Prostate gland (tissue), 2 donors: Measurements from ENCODE around the gene WDR20. TPM values are rescaled to one million over a fixed set of nuclear protein-coding genes. Genes with fewer than 3 reads are reported as not detected.

ENCODE experiments used
- DNase-seq: peaks from one replicate; pipeline ENCODE4 v3.0.0-alpha.2; 2019; ENCODE audit warnings: low spot score
- H3K27ac ChIP-seq, 2 donors: fragments of 200-600 bp; sonication (generic); 2 replicates each; pipeline ENCODE4 v1.5.1; 2017 to 2019
- H3K27me3 ChIP-seq: fragments of 200-600 bp; sonication (generic); replicated peaks from 2 replicates; pipeline ENCODE4 v1.5.1; 2019; ENCODE audit not compliant: insufficient read depth
- H3K36me3 ChIP-seq, 2 donors: fragments of 200-600 bp; sonication (generic); 1 replicate in 1 of 2; 2 replicates in 1 of 2; pipeline versions ENCODE4 v1.5.1 to v1.8.1; 2017 to 2019
- H3K4me1 ChIP-seq: fragments of 200-600 bp; sonication (generic); replicated peaks from 2 replicates; pipeline ENCODE4 v1.5.1; 2019
- H3K4me3 ChIP-seq, 2 donors: fragments of 200-600 bp; sonication (generic); 2 replicates each; pipeline ENCODE4 v1.5.1; 2017 to 2019
- H3K9me3 ChIP-seq: fragments of 200-600 bp; sonication (generic); 2 replicates; pipeline ENCODE4 v1.5.1; 2017
- POLR2A ChIP-seq: fragments of 450-650 bp; IDR thresholded peaks from one replicate; pipeline ENCODE4 v1.6.1; 2016; ENCODE audit warnings: antibody characterized with exemption, mild to moderate bottlenecking
- POLR2AphosphoS5 ChIP-seq: sonication (generic); formaldehyde crosslinking; IDR thresholded peaks from one replicate; pipeline ENCODE4 v1.6.1; 2017; ENCODE audit warnings: antibody characterized with exemption
- WGBS: methylation state at CpG from one replicate; pipeline ENCODE4 v1.1.5; 2018; 5-methylcytosine and 5-hydroxymethylcytosine counted together
- intact Hi-C: fragments of 100-400 bp; cut with DNase I; formaldehyde crosslinking; loops from one replicate; pipeline ENCODE4 v1.14.2; 2022
- total RNA-seq, 2 donors: library from RNA; depleted of rRNA; stranded (reverse); fragments of >200 nt; gene quantifications; one replicate each; pipeline ENCODE4 v1.1.0, GENCODE V29; 2016
- TF ChIP-seq, protein P1 (sequence below), 4 experiments: fragments of 200-600 bp in 2 of 4; fragments of 450-650 bp in 2 of 4; sonication (generic) in 2 of 4; IDR thresholded peaks; 1 replicate in 3 of 4; 2 replicates in 1 of 4; pipeline ENCODE4 v1.5.1; 2016 to 2019; ENCODE audit warnings: antibody characterized with exemption in 4 of 4, mild to moderate bottlenecking in 2 of 4, moderate library complexity in 2 of 4

The WDR20 gene
- total RNA-seq, 2 donors from 2014 or later: 36.6 to 38.6 TPM

DNA sequence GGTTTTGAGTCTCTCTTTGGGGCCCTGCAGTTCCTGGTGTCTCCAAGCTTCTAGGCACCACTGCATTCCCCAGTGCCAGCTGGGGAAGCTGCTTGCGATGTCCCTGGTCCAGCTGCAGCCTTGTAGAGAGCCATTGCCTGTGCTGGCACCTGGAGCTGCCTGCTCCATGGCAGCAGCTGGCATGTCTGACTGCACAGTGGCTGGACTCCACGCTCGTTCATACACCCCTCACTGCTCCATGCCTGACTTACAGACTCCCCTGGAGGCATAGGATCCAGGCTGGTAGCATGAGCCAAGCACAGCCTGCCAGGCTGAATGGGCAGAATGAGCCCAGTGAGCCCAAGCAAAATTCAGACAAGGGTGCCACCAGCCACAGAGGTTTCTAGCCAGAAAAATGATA, 21.8 kb upstream of the WDR20 start:
- no peaks in the 10 kb centered on the region for H3K4me1 ChIP-seq
- TF ChIP-seq POLR2AphosphoS5: no peak
- TF ChIP-seq, protein P1, sequence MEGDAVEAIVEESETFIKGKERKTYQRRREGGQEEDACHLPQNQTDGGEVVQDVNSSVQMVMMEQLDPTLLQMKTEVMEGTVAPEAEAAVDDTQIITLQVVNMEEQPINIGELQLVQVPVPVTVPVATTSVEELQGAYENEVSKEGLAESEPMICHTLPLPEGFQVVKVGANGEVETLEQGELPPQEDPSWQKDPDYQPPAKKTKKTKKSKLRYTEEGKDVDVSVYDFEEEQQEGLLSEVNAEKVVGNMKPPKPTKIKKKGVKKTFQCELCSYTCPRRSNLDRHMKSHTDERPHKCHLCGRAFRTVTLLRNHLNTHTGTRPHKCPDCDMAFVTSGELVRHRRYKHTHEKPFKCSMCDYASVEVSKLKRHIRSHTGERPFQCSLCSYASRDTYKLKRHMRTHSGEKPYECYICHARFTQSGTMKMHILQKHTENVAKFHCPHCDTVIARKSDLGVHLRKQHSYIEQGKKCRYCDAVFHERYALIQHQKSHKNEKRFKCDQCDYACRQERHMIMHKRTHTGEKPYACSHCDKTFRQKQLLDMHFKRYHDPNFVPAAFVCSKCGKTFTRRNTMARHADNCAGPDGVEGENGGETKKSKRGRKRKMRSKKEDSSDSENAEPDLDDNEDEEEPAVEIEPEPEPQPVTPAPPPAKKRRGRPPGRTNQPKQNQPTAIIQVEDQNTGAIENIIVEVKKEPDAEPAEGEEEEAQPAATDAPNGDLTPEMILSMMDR (IDR thresholded peaks at IDR 0.05): no peak
- TF ChIP-seq POLR2A: no peak
- no peak overlapping the region for H3K4me3 ChIP-seq
- no peak overlapping the region for H3K27ac ChIP-seq
- no peak for DNase-seq
- H3K36me3 ChIP-seq: no peaks in the 10 kb centered on the region
- no peaks in the 10 kb centered on the region for H3K9me3 ChIP-seq
- intact Hi-C loops: no loop called here
- WGBS: 85% methylated on average over 3 of the region's 3 CpGs
- no peaks in the 10 kb centered on the region for H3K27me3 ChIP-seq

DNA sequence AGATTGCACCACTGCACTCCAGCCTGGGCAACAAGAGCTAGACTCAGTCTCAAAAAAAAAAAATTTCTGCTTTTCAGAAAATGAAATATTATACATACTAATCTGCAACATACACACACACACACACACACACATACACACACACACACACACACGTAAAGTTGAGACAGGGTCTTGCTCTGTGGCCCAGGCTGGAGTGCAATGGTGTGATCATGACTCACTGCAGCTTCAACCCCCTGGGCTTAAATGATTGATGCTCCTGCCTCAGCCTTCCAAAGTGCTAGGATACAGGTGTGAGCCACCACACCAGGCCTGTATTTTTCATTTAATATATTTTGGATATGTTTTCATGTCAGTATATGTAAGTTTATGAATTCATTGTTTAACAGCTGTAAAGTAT, 18.8 kb upstream of the WDR20 start:
- TF ChIP-seq, protein P1 (IDR thresholded peaks at IDR 0.05): no peak
- TF ChIP-seq POLR2AphosphoS5 (no peak), POLR2A (no peak)
- Histone ChIP-seq H3K9me3 (no peaks in the 10 kb centered on the region), H3K4me1 (no peaks in the 10 kb centered on the region), H3K36me3 (no peaks in the 10 kb centered on the region), H3K27me3 (no peaks in the 10 kb centered on the region), H3K27ac (no peak overlapping the region), H3K4me3 (no peak overlapping the region)
- DNase-seq: no peak
- 87% methylated on average over 1 of the region's 1 CpG for WGBS
- intact Hi-C loops: no loop called here

DNA sequence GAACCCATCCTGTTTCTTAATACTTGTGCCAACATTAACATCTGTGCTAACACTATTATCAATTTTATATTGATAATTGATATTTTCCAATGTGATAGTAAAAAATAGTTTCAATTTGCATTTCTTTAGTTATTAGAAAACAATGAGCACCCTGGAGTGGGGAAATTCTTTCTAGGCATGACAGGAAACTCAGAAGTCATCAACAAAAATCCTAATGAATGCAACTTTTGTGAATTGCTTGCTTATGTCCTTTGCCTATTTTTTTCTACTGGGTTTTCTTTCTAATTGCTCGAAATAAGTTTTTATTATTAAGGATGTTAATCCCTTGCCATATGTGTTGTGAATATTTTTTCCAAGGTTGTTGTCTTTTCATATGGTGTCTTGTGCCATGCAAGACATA, 18.1 kb upstream of the WDR20 start:
- TF ChIP-seq, protein P1 (IDR thresholded peaks at IDR 0.05): no peak
- no peak for TF ChIP-seq POLR2A
- no peak for TF ChIP-seq POLR2AphosphoS5
- H3K4me3 ChIP-seq: no peak overlapping the region
- H3K27ac ChIP-seq: no peak overlapping the region
- DNase-seq: no peak
- no peaks in the 10 kb centered on the region for H3K9me3 ChIP-seq
- no peaks in the 10 kb centered on the region for H3K4me1 ChIP-seq
- no peaks in the 10 kb centered on the region for H3K36me3 ChIP-seq
- intact Hi-C loops: no loop called here
- 97% methylated on average over 1 of the region's 1 CpG for WGBS
- H3K27me3 ChIP-seq: no peaks in the 10 kb centered on the region

DNA sequence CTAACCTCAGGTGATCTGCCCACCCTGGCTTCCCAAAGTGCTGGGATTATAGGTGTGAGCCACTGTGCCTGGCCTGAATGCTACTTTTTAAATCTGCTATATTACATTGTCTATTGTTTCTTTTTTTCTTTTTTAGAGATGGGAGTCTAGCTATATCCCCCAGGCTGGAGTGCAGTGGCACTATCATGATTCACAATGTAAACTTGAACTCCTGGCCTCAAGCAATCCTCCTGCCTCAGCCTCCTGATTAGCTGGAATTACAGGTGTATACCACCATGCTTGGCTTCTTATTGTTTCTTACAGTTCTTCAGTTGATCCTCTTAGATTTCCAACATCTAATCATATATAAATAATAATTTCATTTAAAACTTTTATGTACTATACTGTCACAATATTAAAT, 15.3 kb upstream of the WDR20 start:
- Histone ChIP-seq H3K27ac (no peak overlapping the region), H3K27me3 (no peaks in the 10 kb centered on the region), H3K4me1 (no peaks in the 10 kb centered on the region), H3K4me3 (no peak overlapping the region), H3K9me3 (no peaks in the 10 kb centered on the region), H3K36me3 (no peaks in the 10 kb centered on the region)
- TF ChIP-seq POLR2A (no peak), POLR2AphosphoS5 (no peak)
- TF ChIP-seq, protein P1 (IDR thresholded peaks at IDR 0.05): no peak
- intact Hi-C loops: no loop called here
- DNase-seq: no peak

DNA sequence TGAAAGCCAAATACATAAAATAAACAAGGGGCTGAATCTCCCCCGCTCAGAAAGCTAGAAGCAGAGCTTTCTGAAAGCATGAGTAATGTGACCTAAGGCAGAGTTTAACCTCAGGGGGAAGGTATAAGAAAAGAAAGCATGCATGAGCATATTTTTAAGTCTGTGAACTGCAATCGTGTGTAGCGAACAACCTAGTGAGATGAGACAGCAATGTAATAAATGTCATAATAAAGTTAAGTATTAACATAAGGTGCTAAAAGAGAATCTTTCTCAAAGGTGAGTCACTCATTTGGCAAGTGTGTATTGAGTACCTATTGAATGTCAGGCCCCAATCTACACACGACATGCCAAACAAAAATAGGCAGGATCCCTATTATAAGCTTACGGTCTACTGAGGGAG, 14.2 kb upstream of the WDR20 start:
- H3K4me1 ChIP-seq: no peaks in the 10 kb centered on the region
- no peaks in the 10 kb centered on the region for H3K36me3 ChIP-seq
- no peak overlapping the region for H3K27ac ChIP-seq
- WGBS: 38% methylated on average over 5 of the region's 5 CpGs
- DNase-seq: no peak
- TF ChIP-seq POLR2AphosphoS5: no peak
- TF ChIP-seq, protein P1 (IDR thresholded peaks at IDR 0.05): no peak
- no peak for TF ChIP-seq POLR2A
- no peaks in the 10 kb centered on the region for H3K27me3 ChIP-seq
- no peak overlapping the region for H3K4me3 ChIP-seq
- intact Hi-C loops: no loop called here
- no peaks in the 10 kb centered on the region for H3K9me3 ChIP-seq
